Nephron (organoid): ENCODE data around the gene CCDC190.

ENCODE experiments used
- H3K27ac Mint-ChIP-seq, 3 experiments: 2 replicates each; pipeline ENCODE4 v1.8.0; 2020; ENCODE audit warnings: mixed read lengths in 3 of 3, mild to moderate bottlenecking in 2 of 3, moderate library complexity in 1 of 3
- H3K27me3 Mint-ChIP-seq: 2 replicates; pipeline ENCODE4 v1.8.0; 2021; ENCODE audit warnings: low read depth, mild to moderate bottlenecking, moderate library complexity, mixed read lengths
- H3K36me3 Mint-ChIP-seq: 2 replicates; pipeline ENCODE4 v1.8.0; 2020; ENCODE audit warnings: low read depth, mixed read lengths
- H3K4me1 Mint-ChIP-seq: 2 replicates; pipeline ENCODE4 v1.8.0; 2020; ENCODE audit warnings: mixed read lengths
- H3K4me3 Mint-ChIP-seq, 3 experiments: 2 replicates each; pipeline ENCODE4 v1.8.0; 2020; ENCODE audit warnings: mild to moderate bottlenecking in 3 of 3, mixed read lengths in 3 of 3, moderate library complexity in 2 of 3
- H3K9me3 Mint-ChIP-seq: 2 replicates; pipeline ENCODE4 v1.8.0; 2020; ENCODE audit warnings: mixed read lengths
- TF ChIP-seq, protein P1 (sequence below), 3 experiments: fragments of 200-600 bp; sonication (generic); IDR thresholded peaks; one replicate each; pipeline ENCODE4 v1.5.0; 2021; ENCODE audit warnings: antibody characterized with exemption in 3 of 3; ENCODE audit not compliant: unreplicated experiment in 3 of 3

The CCDC190 gene

DNA sequence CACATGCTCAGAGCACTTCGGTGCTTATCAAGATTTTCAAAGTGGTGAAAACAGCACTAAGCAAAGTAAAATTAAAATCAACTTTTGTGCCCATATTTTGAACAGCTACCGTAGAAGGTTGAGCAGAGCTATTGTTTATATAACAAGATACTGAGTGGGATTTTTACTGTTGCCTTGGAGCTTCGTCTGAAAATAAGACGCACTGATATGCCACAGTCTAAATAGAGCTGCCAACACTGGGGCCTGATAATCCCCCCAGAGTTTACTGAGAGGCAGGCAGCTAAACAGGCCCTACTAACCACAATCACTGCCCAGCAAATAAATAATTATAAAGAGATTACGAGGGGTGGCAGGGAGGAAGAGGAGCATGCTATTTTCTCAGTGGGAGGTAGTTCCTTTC, 650 bp upstream of the CCDC190 start:
- H3K27ac Mint-ChIP-seq = no peak overlapping the region
- no peaks in the 10 kb centered on the region for H3K27me3 Mint-ChIP-seq
- H3K4me1 Mint-ChIP-seq = peaks cover 3% of the 10 kb centered on the region
- TF ChIP-seq, protein P1, sequence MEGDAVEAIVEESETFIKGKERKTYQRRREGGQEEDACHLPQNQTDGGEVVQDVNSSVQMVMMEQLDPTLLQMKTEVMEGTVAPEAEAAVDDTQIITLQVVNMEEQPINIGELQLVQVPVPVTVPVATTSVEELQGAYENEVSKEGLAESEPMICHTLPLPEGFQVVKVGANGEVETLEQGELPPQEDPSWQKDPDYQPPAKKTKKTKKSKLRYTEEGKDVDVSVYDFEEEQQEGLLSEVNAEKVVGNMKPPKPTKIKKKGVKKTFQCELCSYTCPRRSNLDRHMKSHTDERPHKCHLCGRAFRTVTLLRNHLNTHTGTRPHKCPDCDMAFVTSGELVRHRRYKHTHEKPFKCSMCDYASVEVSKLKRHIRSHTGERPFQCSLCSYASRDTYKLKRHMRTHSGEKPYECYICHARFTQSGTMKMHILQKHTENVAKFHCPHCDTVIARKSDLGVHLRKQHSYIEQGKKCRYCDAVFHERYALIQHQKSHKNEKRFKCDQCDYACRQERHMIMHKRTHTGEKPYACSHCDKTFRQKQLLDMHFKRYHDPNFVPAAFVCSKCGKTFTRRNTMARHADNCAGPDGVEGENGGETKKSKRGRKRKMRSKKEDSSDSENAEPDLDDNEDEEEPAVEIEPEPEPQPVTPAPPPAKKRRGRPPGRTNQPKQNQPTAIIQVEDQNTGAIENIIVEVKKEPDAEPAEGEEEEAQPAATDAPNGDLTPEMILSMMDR (IDR thresholded peaks at IDR 0.05; ENCODE audit: unreplicated experiment in 3 of 3) = no peak
- H3K9me3 Mint-ChIP-seq = peaks cover 2% of the 10 kb centered on the region
- no peaks in the 10 kb centered on the region for H3K36me3 Mint-ChIP-seq
- H3K4me3 Mint-ChIP-seq = no peak overlapping the region

DNA sequence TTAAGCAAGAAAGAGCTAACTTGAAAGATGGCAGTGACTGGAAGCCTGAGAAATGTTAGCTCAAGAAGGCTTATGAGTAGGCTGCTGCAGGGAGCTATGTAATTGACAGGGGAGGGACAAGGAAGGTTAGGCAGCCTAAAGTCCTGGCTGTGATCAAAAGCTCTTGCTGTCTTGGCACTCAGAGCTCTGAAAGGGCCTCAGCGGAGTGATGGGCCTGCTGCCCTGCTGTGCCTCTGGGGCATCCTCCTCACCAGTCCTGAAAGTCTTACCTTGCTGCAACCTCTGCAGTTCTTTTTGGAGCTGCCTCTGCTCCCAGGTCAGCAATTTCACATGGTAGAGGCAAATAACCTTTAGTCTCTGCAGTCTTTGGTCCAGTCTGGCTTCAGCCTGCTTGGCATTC, 1.8 kb downstream of the CCDC190 start:
- H3K27ac Mint-ChIP-seq = no peak overlapping the region
- H3K4me3 Mint-ChIP-seq = no peak overlapping the region
- TF ChIP-seq, protein P1 (IDR thresholded peaks at IDR 0.05; ENCODE audit: unreplicated experiment in 3 of 3) = no peak
- no peaks in the 10 kb centered on the region for H3K27me3 Mint-ChIP-seq
- peaks cover 3% of the 10 kb centered on the region for H3K4me1 Mint-ChIP-seq
- peaks cover 1% of the 10 kb centered on the region for H3K9me3 Mint-ChIP-seq
- H3K36me3 Mint-ChIP-seq = no peaks in the 10 kb centered on the region

DNA sequence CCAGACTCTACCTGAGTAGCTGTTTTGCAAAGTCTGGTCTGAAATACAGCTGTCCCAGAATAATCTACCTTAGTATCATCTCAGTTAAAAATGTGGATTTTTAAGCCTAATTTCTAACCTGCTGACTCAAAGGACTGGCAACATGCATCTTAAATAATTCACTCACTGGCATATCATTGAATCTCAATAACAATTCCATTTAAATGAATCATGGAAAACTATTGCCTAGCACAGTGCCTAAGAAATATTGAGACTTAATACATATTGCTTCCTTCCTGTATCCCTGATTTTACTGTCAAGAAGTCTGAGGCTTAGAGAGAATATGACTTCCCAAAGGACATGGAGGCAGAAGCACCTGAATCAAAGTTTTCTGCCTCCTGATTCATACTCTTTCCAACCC, 3.1 kb downstream of the CCDC190 start:
- H3K4me3 Mint-ChIP-seq = no peak overlapping the region
- H3K9me3 Mint-ChIP-seq = no peaks in the 10 kb centered on the region
- TF ChIP-seq, protein P1 (IDR thresholded peaks at IDR 0.05; ENCODE audit: unreplicated experiment in 3 of 3) = no peak
- no peaks in the 10 kb centered on the region for H3K27me3 Mint-ChIP-seq
- no peaks in the 10 kb centered on the region for H3K36me3 Mint-ChIP-seq
- peaks cover 3% of the 10 kb centered on the region for H3K4me1 Mint-ChIP-seq
- H3K27ac Mint-ChIP-seq = no peak overlapping the region

DNA sequence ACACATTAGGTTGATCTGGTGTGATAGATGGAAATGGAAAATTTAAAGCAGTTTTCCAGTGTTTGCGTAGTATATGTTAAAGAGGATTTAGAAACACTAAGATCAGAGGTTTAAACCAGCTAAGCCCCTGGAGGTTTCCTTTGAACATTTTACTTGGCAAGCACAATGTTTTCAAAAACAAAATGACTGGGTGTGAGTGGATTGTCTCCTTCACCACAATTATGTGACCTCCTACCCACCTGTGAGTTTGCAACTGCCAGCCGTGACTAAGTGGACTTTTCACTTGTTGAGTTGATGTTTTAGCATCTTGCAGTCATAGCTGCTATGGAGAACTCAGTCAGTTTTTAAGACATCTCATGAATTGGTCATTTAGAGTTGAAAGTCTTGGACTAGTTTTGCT, 4.7 kb downstream of the CCDC190 start:
- no peak overlapping the region for H3K4me3 Mint-ChIP-seq

DNA sequence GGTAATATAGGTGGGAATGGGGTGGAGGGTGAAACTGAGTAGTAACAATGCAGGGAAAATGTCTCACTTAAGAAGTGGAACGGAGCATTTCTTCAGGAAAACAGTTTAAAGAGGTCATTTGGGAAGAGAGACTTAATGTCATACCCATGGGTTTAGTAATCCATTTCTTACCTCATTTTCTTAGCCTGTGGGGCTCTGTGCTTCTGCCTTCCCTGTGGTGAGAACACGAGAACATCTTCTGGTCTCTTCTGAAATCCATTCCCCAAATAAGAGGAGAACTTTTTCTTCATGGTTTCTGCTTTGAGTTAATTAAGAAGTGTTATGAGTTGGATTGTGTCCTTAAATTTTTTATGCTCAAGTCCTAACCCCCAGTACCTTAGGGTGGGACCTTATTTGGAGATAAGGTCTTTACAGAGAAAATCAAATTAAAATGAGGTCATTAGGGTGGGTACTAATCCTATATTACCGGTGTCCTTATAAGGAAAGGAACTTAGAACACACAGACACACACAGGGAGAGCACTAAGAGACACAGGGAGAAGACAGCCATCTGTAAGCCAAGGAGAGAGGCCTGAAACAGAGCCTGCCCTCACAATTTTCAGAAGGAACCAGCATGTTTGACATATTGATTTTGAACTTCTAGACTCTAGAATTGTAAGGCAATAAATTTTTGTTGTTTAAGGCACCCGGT, 5.4 kb downstream of the CCDC190 start:
- H3K27ac Mint-ChIP-seq = no peak overlapping the region
- no peaks in the 10 kb centered on the region for H3K4me1 Mint-ChIP-seq
- H3K4me3 Mint-ChIP-seq = no peak overlapping the region
- H3K27me3 Mint-ChIP-seq = no peaks in the 10 kb centered on the region
- TF ChIP-seq, protein P1 (IDR thresholded peaks at IDR 0.05; ENCODE audit: unreplicated experiment in 3 of 3) = no peak
- no peaks in the 10 kb centered on the region for H3K36me3 Mint-ChIP-seq
- no peaks in the 10 kb centered on the region for H3K9me3 Mint-ChIP-seq

More for the DNA sequence above, 4.7 kb downstream of the CCDC190 start:
- no peak overlapping the region for H3K27ac Mint-ChIP-seq
- no peaks in the 10 kb centered on the region for H3K4me1 Mint-ChIP-seq
- H3K9me3 Mint-ChIP-seq = no peaks in the 10 kb centered on the region
- TF ChIP-seq, protein P1 (IDR thresholded peaks at IDR 0.05; ENCODE audit: unreplicated experiment in 3 of 3) = no peak
- H3K36me3 Mint-ChIP-seq = no peaks in the 10 kb centered on the region
- H3K27me3 Mint-ChIP-seq = no peaks in the 10 kb centered on the region

DNA sequence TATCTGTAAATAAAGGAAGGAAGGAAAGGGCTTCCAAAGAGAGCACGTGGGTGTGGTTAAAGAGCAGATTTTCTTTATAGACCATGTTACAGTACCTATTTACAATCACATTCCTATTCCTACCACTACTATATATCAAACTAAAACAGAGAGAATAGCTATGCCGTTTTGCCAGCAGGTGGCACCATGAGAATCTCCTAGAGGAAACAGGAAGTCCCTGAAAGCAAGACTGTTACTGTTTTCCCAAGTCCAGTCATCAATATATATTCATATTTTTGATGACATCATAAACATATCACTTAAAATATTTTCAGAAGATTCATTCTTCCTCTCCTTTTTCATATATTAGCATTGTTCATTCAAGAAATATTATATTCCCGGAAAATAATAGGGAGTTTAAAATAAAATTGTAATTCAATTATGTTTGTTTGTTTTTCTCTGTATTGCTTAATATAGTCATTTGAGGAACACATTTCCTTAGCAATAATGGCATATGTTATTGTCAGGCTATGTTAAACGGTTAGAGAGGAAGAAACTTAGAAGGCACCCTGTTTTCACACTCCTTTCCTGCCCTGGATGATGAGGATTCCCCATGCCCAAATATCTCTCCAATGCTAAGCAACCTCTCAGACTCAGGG, 6.6 kb downstream of the CCDC190 start:
- no peaks in the 10 kb centered on the region for H3K27me3 Mint-ChIP-seq
- H3K4me1 Mint-ChIP-seq = no peaks in the 10 kb centered on the region
- TF ChIP-seq, protein P1 (IDR thresholded peaks at IDR 0.05; ENCODE audit: unreplicated experiment in 3 of 3) = peak; percentile 77 to 88 (median 78)
- no peak overlapping the region for H3K27ac Mint-ChIP-seq
- H3K36me3 Mint-ChIP-seq = no peaks in the 10 kb centered on the region
- no peak overlapping the region for H3K4me3 Mint-ChIP-seq
- H3K9me3 Mint-ChIP-seq = no peaks in the 10 kb centered on the region
